ENCODE measurements around the gene AOPEP. TPM values are rescaled to one million over a fixed set of nuclear protein-coding genes. Genes with fewer than 3 reads are reported as not detected.

AOPEP gene
- total and polyA plus RNA-seq, 2 of the 13 experiments (the other 11 are each of a cell fraction or from before 2014, with no cell fraction given): 22.2 to 41.6 TPM

- 0 out of 2 replicates have a peak, but pooled peaks have one; percentile 56 for TF ChIP-seq ISX (CRISPR knock-in tag; conservative IDR thresholded peaks at IDR 0.05)
- TF ChIP-seq YEATS4 (CRISPR knock-in tag; IDR thresholded peaks at IDR 0.05; ENCODE audit: borderline replicate concordance): peak; percentile 64; the same call in 1 of the 2 replicates
- TF ChIP-seq ZNF276 (CRISPR knock-in tag; IDR thresholded peaks at IDR 0.05; ENCODE audit: low read depth): no peak
- TF ChIP-seq ZNF549 (CRISPR knock-in tag; IDR thresholded peaks at IDR 0.05): no peak
- no peak for TF ChIP-seq ZNF577 (CRISPR knock-in tag; IDR thresholded peaks at IDR 0.05; ENCODE audit: borderline replicate concordance, low read depth)
- no peak for TF ChIP-seq KDM5B (CRISPR knock-in tag; IDR thresholded peaks at IDR 0.05; ENCODE audit: borderline replicate concordance)
- no peak for TF ChIP-seq TBX2 (CRISPR knock-in tag; IDR thresholded peaks at IDR 0.05; ENCODE audit: borderline replicate concordance)
- no peak; the same call in 1 of the 2 replicates for TF ChIP-seq KMT2A (CRISPR knock-in tag; IDR thresholded peaks at IDR 0.05)
- no peak for TF ChIP-seq FOXK1 (CRISPR knock-in tag; IDR thresholded peaks at IDR 0.05; ENCODE audit: borderline replicate concordance, low read depth)
- peak; percentile 51; the same call in 1 of the 2 replicates for TF ChIP-seq TARDBP (CRISPR knock-in tag; IDR thresholded peaks at IDR 0.05)
- TF ChIP-seq HNF1B (CRISPR knock-in tag; IDR thresholded peaks at IDR 0.05): 0 out of 2 replicates have a peak, but pooled peaks have one; percentile 72
- no peak for TF ChIP-seq PLSCR1 (CRISPR knock-in tag; IDR thresholded peaks at IDR 0.05; ENCODE audit: borderline replicate concordance)
- TF ChIP-seq ZNF775 (CRISPR knock-in tag; IDR thresholded peaks at IDR 0.05; ENCODE audit: borderline replicate concordance): no peak
- no peak for TF ChIP-seq FOXP1 (IDR thresholded peaks at IDR 0.05)
- TF ChIP-seq FOXP1 (CRISPR knock-in tag; IDR thresholded peaks at IDR 0.05): peak; percentile 62; the same call in 1 of the 2 replicates
- no peak for TF ChIP-seq ZNF124 (CRISPR knock-in tag; IDR thresholded peaks at IDR 0.05)
- no peak for TF ChIP-seq GLI4 (CRISPR knock-in tag; IDR thresholded peaks at IDR 0.05; ENCODE audit: borderline replicate concordance)
- TF ChIP-seq KDM2A (CRISPR knock-in tag; IDR thresholded peaks at IDR 0.05; ENCODE audit: borderline replicate concordance, low read depth): no peak; the same call in 1 of the 2 replicates
- TF ChIP-seq ZNF737 (CRISPR knock-in tag; IDR thresholded peaks at IDR 0.05; ENCODE audit: borderline replicate concordance): no peak
- no peak for TF ChIP-seq ZNF879 (CRISPR knock-in tag; IDR thresholded peaks at IDR 0.05)
- TF ChIP-seq ZFAT (CRISPR knock-in tag; conservative IDR thresholded peaks at IDR 0.05): no peak
- TF ChIP-seq ETV5 (CRISPR knock-in tag; IDR thresholded peaks at IDR 0.05; ENCODE audit: borderline replicate concordance): no peak
- TF ChIP-seq IKZF4 (CRISPR knock-in tag; IDR thresholded peaks at IDR 0.05; ENCODE audit: borderline replicate concordance, low read depth, not compliant biosample characterization): no peak
- no peak for TF ChIP-seq ZNF713 (CRISPR knock-in tag; IDR thresholded peaks at IDR 0.05)
- no peak for TF ChIP-seq ZSCAN12 (CRISPR knock-in tag; IDR thresholded peaks at IDR 0.05)
These were observed 173.1 kb downstream of the AOPEP start (continued) for GRCh38 chr9:94899464-94900221.
